Measurements from ENCODE around the gene AMBRA1. TPM values are rescaled to one million over a fixed set of nuclear protein-coding genes. Genes with fewer than 3 reads are reported as not detected.

The AMBRA1 gene
- total RNA-seq, 1 donor, result 23.7 TPM

- TF ChIP-seq, protein P1, sequence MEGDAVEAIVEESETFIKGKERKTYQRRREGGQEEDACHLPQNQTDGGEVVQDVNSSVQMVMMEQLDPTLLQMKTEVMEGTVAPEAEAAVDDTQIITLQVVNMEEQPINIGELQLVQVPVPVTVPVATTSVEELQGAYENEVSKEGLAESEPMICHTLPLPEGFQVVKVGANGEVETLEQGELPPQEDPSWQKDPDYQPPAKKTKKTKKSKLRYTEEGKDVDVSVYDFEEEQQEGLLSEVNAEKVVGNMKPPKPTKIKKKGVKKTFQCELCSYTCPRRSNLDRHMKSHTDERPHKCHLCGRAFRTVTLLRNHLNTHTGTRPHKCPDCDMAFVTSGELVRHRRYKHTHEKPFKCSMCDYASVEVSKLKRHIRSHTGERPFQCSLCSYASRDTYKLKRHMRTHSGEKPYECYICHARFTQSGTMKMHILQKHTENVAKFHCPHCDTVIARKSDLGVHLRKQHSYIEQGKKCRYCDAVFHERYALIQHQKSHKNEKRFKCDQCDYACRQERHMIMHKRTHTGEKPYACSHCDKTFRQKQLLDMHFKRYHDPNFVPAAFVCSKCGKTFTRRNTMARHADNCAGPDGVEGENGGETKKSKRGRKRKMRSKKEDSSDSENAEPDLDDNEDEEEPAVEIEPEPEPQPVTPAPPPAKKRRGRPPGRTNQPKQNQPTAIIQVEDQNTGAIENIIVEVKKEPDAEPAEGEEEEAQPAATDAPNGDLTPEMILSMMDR (IDR thresholded peaks at IDR 0.05; ENCODE audit: insufficient read depth, low read depth, low read length), result peak; percentile 46
- peak within 1 kb of the TSS; percentile 56 for H3K4me3 ChIP-seq (ENCODE audit: low read depth, low read length)
- DNase-seq (ENCODE audit: low read depth), result peak; percentile 64
Observed at GRCh38 chr11:46391578-46392420, 202.0 kb downstream of the AMBRA1 start, which contains the start of gene CHRM4. Gene CHRM4, minus strand, starts transcription at chr11:46391776. Its CDS starts 5,219 bp downstream, at chr11:46386557.

GRCh38 chr11:46391186-46391577, 202.6 kb downstream of the AMBRA1 start:
- DNase-seq (ENCODE audit: low read depth), result no peak
- peak overlapping the region; percentile 56 for H3K4me3 ChIP-seq (ENCODE audit: low read depth, low read length)
- TF ChIP-seq, protein P1 (IDR thresholded peaks at IDR 0.05; ENCODE audit: insufficient read depth, low read depth, low read length), result no peak

DNA sequence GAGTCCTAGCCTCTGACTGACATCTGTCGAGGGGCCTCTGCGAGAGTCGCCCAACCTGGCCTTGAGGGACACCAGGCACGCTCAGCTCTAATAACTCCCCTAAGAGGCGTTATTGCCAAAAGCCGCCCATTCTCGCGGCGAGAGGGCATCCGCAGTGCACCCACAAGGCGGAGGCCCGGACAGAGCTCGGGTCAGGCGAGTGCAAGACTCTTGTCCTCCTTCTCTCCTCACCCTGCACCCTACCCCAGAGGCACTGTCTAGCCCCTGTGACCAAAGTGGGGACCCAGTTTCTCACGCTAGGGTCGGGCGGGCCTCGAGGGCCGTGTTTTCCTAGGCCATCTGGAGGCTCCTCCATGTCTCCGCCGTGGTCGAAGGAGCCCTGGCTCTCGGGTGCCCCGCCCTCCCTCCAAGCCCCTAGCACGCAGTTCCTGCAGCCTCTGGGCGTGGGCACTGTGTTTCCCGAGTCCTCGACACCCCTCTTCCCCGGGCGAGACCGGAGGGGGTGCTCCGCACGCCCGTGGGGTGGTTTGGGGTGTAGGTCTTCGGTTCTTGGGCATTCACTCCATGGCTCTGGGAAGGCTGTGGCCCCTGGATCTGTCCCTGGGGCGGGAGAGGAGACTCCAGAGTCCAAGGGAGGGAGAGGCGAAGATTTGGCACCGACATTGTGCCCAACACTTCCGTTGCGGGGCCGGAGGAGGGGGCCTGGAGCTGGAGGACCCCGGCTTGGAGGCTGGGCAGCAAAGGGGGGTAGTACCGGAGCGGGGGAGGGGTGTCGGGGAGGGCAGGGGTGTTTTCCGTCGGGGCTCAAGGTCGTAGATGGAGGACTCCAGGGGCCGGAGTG, 203.3 kb downstream of the AMBRA1 start:
- TF ChIP-seq, protein P1 (IDR thresholded peaks at IDR 0.05; ENCODE audit: insufficient read depth, low read depth, low read length), result no peak
- H3K4me3 ChIP-seq (ENCODE audit: low read depth, low read length), result no peak overlapping the region
- DNase-seq (ENCODE audit: low read depth), result no peak

GRCh38 chr11:46389450-46390330, 204.1 kb downstream of the AMBRA1 start:
- DNase-seq (ENCODE audit: low read depth), result peak; percentile 62
- peak overlapping the region; percentile 63 for H3K4me3 ChIP-seq (ENCODE audit: low read depth, low read length)

DNA sequence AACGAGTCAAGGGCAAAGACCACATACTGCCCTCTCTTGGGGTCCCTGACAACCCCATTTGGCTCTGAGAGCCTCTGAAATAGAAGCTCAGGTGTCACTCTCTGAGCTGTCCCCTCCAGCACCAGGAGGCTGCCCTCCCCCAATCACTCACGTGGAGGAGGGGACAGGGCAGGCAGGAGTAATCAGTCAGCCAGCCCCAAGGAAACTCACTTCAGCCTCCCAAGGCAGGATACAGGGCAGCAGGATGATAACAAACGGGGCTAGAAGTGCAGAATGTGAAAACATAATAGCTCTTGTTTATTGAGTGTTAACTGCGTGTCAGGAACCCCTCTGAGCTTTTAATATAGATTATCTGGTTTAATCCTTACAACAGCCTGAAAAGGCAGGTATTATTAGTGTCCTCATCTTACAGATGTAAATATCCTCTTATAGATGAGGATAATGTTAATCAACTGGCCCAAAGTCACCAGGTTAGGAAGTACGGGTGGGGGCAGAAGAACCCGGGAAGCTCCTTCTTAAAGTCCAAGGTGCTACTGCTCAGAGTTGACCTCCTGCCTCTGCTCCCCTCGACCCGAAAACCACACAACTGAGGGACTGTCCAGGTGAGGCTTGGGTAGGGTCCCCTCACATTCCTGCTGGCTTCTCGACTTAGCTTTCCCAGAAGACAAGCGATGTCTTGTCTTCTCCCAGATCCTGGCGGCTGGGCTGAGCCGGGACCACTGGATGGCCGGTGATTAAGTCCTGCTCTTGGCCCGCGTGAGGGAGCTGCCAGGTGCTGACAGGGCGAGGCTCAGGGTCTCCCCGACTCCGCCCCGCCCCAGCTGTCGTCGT, 205.0 kb downstream of the AMBRA1 start:
- no peak overlapping the region for H3K4me3 ChIP-seq (ENCODE audit: low read depth, low read length)
- no peak for DNase-seq (ENCODE audit: low read depth)
- TF ChIP-seq, protein P1 (IDR thresholded peaks at IDR 0.05; ENCODE audit: insufficient read depth, low read depth, low read length), result no peak

More at GRCh38 chr11:46389450-46390330, 204.1 kb downstream of the AMBRA1 start:
- TF ChIP-seq, protein P1 (IDR thresholded peaks at IDR 0.05; ENCODE audit: insufficient read depth, low read depth, low read length), result peak; percentile 73

All from fibroblast of villous mesenchyme (primary cell).